ENCODE data around the gene CGB1.
"Not testable (repeated sequence)": the region's sequence is repeated elsewhere in the genome, so short reads cannot be mapped to it uniquely, and the experiment has no call there.

The CGB1 gene

GRCh38 chr19:49058562-49058961 lies 21.9 kb upstream of the CGB1 start:
- no peak for DNase-seq (ENCODE audit: low read depth in 2 of 2)

GRCh38 chr19:49057636-49058234 lies 21.0 kb upstream of the CGB1 start, which contains the start of gene CGB7:
Gene CGB7, minus strand, starts transcription at chr19:49057749. Its CDS starts 2,374 bp downstream, at chr19:49055375.
- DNase-seq (ENCODE audit: low read depth in 2 of 2) = no peak

GRCh38 chr19:49056902-49057596 lies 20.4 kb upstream of the CGB1 start:
- DNase-seq (ENCODE audit: low read depth in 2 of 2) = not testable (repeated sequence)

GRCh38 chr19:49056101-49056901 lies 19.6 kb upstream of the CGB1 start:
- DNase-seq (ENCODE audit: low read depth in 2 of 2) = no peak

- DNase-seq (ENCODE audit: low read depth in 2 of 2) = not testable (repeated sequence)
These were observed 13.8 kb upstream of the CGB1 start for GRCh38 chr19:49050376-49051033.

GRCh38 chr19:49049834-49050233 lies 13.1 kb upstream of the CGB1 start:
- not testable (repeated sequence) for DNase-seq (ENCODE audit: low read depth in 2 of 2)

GRCh38 chr19:49049011-49049410 lies 12.3 kb upstream of the CGB1 start, which contains the start of gene CGB8:
Gene CGB8, minus strand, starts transcription at chr19:49049111. Its CDS starts 372 bp downstream, at chr19:49048739.
- DNase-seq (ENCODE audit: low read depth in 2 of 2) = not testable (repeated sequence)

- not testable (repeated sequence) for DNase-seq (ENCODE audit: low read depth in 2 of 2)
These were observed 6.9 kb upstream of the CGB1 start, which contains the start of gene CGB5 for GRCh38 chr19:49043548-49043947. Gene CGB5, plus strand, starts transcription at chr19:49043848. Its CDS starts 362 bp downstream, at chr19:49044210.

GRCh38 chr19:49042666-49043065 lies 6.0 kb upstream of the CGB1 start:
- not testable (repeated sequence) for DNase-seq (ENCODE audit: low read depth in 2 of 2)

- DNase-seq (ENCODE audit: low read depth in 2 of 2) = no peak
These were observed 5.5 kb upstream of the CGB1 start for GRCh38 chr19:49042177-49042576.

GRCh38 chr19:49039736-49040135 lies 3.0 kb upstream of the CGB1 start:
- not testable (repeated sequence) for DNase-seq (ENCODE audit: low read depth in 2 of 2)

- not testable (repeated sequence) for DNase-seq (ENCODE audit: low read depth in 2 of 2)
These were observed 2.0 kb upstream of the CGB1 start for GRCh38 chr19:49038557-49039276.

- not testable (repeated sequence) for DNase-seq (ENCODE audit: low read depth in 2 of 2)
These were observed 1.4 kb upstream of the CGB1 start for GRCh38 chr19:49038111-49038510.

- DNase-seq (ENCODE audit: low read depth in 2 of 2) = not testable (repeated sequence)
These were observed 4.9 kb downstream of the CGB1 start, which contains the start of gene CGB2 for GRCh38 chr19:49031642-49032301. Gene CGB2, plus strand, starts transcription at chr19:49031890. Its CDS starts 206 bp downstream, at chr19:49032096.

- not testable (repeated sequence) for DNase-seq (ENCODE audit: low read depth in 2 of 2)
These were observed 6.4 kb downstream of the CGB1 start for GRCh38 chr19:49030323-49030722.

- DNase-seq (ENCODE audit: low read depth in 2 of 2) = not testable (repeated sequence)
These were observed 6.9 kb downstream of the CGB1 start for GRCh38 chr19:49029749-49030148.

GRCh38 chr19:49028686-49029085 lies 8.0 kb downstream of the CGB1 start:
- not testable (repeated sequence) for DNase-seq (ENCODE audit: low read depth in 2 of 2)

GRCh38 chr19:49025599-49025998 lies 11.1 kb downstream of the CGB1 start:
- DNase-seq (ENCODE audit: low read depth in 2 of 2) = not testable (repeated sequence)

- not testable (repeated sequence) for DNase-seq (ENCODE audit: low read depth in 2 of 2)
These were observed 11.6 kb downstream of the CGB1 start for GRCh38 chr19:49025088-49025487.

GRCh38 chr19:49024233-49024632 lies 12.5 kb downstream of the CGB1 start, which contains the start of gene CGB3:
Gene CGB3, minus strand, starts transcription at chr19:49024333. Its CDS starts 362 bp downstream, at chr19:49023971.
- not testable (repeated sequence) for DNase-seq (ENCODE audit: low read depth in 2 of 2)

Measured in stimulated activated CD4-positive, alpha-beta T cell treated with anti-CD3 and anti-CD28 coated beads, Interleukin-1b, Interleukin-23, amount 100 ng/mL, for 1 hour (primary cell).